Stimulated activated CD8-positive, alpha-beta memory T cell treated with anti-CD3 and anti-CD28 coated beads, Interleukin-15, amount 100 ng/mL, for 1 hour (primary cell): Measurements from ENCODE around the gene DLG4.

Source experiments
- DNase-seq: peaks from one replicate; pipeline ENCODE4 v3.0.0-alpha.2; 2020; ENCODE audit warnings: low read depth

Gene DLG4

DNA sequence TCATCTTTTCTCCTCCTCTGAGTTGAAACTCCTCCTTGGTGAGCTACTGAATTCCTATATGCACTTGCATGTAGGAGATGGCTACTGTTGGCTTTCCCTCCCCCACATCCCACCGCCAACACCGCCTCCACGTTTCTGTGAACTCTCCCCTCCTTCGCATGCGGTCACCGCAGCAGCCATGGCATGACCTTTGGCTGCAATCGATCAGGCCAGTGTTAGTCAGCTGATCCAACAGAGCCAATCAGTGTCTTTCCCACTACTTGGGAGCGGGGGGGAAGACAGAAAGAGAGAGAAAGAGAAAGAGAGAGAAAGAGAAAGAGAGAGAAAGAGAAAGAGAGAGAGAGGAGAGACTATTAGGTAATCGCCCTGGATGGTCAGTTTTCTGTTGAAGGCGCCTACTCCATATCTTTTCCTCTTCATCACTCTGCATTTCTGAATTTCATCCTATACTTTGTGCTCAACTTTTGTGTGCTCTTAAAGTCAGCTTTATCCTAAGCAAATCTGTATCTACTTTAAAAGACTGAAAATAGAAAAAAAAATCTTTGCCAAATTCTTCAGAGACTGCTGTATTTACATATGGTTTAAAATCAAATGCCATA, 63.2 kb downstream of the DLG4 start:
- no peak for DNase-seq

DNA sequence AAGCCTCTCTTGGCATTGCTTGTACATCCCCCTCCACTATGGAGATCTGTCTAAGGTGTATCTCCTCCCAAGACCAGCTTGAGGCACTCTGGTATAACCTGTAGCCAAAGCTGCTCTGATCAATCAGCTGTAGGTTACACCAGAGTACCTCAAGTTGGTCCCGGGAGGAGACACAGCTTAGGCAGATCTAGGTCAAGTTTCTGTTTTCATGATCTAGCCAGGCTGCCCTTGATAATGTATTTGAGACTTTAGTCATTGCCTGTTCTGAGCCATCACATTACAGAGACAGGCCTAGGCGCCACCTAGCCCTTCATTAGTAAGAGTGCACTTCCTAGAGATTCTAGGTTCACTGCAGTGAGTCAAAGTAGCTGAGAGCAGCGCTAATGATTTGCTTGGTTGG, 71.9 kb downstream of the DLG4 start:
- DNase-seq = no peak

DNA sequence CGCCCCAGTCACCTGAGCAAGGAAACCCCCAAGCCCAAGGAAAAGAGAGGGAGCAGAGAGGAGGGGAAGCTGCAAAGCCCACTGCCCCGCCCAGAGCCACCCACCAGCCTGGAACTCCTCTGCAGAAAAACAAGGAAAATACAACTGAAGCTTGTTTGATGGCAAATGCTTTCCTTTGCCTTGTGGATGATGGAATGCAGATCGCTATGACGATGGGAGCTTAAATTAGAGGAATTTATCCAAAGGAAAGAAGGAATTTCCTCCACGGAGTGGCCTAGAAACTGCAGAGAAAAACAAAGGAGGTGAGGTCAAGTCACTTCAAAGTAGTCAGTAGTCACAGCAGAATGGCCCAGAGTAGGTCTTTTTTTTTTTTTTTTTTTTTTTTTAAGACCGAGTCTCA, 73.5 kb downstream of the DLG4 start:
- no peak for DNase-seq

DNA sequence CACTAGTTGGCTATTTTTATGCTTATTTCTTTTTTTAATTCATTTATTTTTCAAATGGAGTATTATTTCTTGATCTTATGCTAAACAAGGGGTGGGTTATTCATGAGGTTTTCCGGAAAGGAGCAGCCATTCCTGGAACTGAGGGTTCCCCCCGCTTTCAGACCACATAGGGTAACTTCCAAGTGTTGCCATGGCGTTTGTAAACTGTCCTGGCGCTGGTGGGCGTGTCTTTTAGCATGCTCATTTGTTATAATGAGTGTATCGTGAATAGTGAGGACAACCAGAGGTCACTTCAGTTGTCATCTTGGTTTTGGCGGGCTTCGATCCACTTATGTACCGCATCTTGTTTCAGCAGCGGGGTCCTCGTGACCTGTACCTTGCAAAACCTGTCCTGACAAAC, 75.4 kb downstream of the DLG4 start:
- no peak for DNase-seq

DNA sequence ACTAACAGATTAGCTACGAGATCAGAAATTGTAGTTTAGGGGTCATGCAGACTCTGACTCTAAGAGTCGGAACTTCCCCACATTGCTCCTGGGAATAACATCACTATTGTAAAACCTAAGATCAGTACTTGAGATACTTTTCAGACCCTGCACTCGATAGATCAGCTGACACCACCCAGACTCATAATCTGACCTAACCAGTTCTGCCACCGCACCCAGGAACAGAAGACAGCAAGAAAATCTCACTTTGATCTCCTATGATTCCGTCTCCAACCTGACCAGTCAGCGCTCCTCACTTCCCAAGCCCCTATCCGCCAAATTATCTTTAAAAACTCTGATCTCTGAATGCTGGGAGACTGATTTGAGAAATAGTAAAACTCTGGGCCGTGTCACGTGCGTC, 77.8 kb downstream of the DLG4 start:
- no peak for DNase-seq

DNA sequence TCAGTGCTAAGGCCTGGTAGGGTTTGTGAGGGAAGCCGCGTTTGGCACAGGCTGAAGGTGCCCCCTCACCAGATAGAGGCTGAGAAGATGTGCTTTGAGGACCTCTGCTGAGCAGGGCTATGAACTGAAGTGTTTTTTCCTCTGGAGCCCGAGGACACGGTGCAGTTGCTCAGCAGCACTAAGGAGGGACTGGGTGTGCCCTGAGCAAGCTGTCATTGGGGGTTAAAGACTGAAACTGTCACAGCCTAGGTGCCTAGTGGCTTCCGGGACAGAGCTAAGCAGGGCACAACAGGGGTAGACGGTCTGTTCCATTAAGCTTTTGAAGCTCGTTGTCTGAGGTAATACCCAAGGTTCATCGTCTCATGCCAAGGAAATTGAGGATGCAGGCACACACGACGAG, 80.2 kb downstream of the DLG4 start:
- DNase-seq = no peak

DNA sequence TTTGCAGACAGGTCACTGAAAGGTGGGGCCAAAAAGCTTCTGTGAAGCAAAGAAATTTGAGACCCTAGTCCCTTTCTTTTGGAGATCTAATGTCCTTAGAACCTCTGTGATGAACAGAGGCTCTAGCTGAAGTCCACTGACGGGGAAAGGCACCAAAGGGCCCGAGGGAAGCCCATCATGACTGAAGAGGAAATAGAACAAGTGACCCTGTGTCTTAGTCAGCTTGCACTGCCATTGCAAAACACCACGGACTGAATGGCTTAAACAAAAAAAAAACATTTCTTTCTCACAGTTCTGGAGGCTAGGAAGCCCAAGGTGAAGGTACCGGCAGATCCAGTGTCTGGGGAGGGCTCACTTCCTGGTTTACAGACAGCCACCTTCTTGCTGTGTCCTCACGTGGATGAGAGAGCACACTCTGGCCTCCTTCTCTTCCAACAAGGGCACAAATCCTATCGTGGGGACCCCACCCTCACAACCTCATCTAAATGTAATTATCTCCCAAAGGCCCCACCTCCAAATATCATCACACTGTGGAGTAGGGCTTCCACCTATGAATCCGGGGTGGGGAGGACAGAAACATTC, 80.7 kb downstream of the DLG4 start:
- no peak for DNase-seq

DNA sequence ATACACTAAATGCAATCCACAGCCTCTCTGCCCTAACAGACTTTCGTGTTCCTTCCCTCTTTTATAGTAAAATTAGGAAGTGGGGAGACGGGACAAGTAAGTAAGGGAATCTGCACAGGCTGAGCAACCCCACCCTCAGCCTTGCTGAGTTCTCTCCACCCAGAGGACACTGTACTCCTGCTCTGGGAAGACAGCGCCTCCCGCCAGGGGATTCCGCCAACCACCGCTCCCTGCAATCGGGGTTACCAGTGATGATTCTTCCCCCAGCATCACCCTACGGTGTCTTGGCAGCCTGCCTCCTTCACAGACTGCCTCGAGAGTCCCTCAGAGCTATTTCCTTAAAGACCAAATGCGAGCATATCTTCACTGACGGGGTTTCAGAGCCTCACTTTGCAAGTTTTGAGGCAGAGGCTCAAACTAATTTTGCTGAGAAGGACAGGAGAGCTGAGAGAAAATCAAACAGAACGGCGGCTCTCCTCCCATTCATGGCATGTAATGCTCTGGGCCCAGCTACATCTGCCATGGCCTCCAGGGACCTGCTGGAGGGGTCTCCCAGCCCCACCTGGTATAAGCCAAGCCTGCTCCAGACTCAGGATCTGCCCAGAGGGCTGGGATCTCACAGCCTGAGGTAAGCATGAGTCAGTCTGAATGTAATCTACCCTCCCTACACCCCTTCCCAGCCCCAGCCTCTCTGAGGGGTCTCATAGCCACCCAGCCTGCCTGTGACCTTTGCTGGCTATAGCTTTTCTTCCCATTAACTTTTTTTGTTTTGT, 82.3 kb downstream of the DLG4 start:
- no peak for DNase-seq
